ENCODE results near the gene PSMF1. TPM values are rescaled to one million over a fixed set of nuclear protein-coding genes. Genes with fewer than 3 reads are reported as not detected.

Gene PSMF1
- total and polyA plus RNA-seq, 9 of the 15 experiments (the other 6 are each of a cell fraction or from before 2014, with no cell fraction given) = 8.5 to 192 (median 33.2) TPM

GRCh38 chr20:1171461-1172093, 53.2 kb downstream of the PSMF1 start (continued):
- TF ChIP-seq NFIX (CRISPR knock-in tag; IDR thresholded peaks at IDR 0.05; ENCODE audit: low read depth) (no peak), ZNF696 (CRISPR knock-in tag; conservative IDR thresholded peaks at IDR 0.05) (no peak), MITF (IDR thresholded peaks at IDR 0.05) (no peak), MIER1 (IDR thresholded peaks at IDR 0.05; ENCODE audit: low read depth) (peak; percentile 94), NR2F6 (CRISPR knock-in tag; IDR thresholded peaks at IDR 0.05) (no peak), SIN3A (IDR thresholded peaks at IDR 0.05; ENCODE audit: borderline replicate concordance in 2 of 2, control insufficient read depth in 1 of 2, low read depth in 2 of 2, low read length in 2 of 2) (peak in 1 of 2 experiments; percentile 55; a peak in 1 of 4 replicates), TCF7 (IDR thresholded peaks at IDR 0.05; ENCODE audit: borderline replicate concordance) (no peak), TGIF2 (CRISPR knock-in tag; IDR thresholded peaks at IDR 0.05) (peak; percentile 78; the same call in 1 of the 2 replicates), ZMIZ1 (IDR thresholded peaks at IDR 0.05; ENCODE audit: low read depth in 2 of 2, low read length in 2 of 2) (no peak), GABPA (tag; conservative IDR thresholded peaks at IDR 0.05; ENCODE audit: low read depth) (no peak)
- TF ChIP-seq, protein P1, sequence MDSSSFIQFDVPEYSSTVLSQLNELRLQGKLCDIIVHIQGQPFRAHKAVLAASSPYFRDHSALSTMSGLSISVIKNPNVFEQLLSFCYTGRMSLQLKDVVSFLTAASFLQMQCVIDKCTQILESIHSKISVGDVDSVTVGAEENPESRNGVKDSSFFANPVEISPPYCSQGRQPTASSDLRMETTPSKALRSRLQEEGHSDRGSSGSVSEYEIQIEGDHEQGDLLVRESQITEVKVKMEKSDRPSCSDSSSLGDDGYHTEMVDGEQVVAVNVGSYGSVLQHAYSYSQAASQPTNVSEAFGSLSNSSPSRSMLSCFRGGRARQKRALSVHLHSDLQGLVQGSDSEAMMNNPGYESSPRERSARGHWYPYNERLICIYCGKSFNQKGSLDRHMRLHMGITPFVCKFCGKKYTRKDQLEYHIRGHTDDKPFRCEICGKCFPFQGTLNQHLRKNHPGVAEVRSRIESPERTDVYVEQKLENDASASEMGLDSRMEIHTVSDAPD (CRISPR knock-in tag; IDR thresholded peaks at IDR 0.05) = no peak
